ENCODE results near the gene PWWP2B. TPM values are rescaled to one million over a fixed set of nuclear protein-coding genes. Genes with fewer than 3 reads are reported as not detected.

The PWWP2B gene
- total and polyA plus RNA-seq, 10 donors, result 22.5 to 50.0 (median 28.0) TPM

DNA sequence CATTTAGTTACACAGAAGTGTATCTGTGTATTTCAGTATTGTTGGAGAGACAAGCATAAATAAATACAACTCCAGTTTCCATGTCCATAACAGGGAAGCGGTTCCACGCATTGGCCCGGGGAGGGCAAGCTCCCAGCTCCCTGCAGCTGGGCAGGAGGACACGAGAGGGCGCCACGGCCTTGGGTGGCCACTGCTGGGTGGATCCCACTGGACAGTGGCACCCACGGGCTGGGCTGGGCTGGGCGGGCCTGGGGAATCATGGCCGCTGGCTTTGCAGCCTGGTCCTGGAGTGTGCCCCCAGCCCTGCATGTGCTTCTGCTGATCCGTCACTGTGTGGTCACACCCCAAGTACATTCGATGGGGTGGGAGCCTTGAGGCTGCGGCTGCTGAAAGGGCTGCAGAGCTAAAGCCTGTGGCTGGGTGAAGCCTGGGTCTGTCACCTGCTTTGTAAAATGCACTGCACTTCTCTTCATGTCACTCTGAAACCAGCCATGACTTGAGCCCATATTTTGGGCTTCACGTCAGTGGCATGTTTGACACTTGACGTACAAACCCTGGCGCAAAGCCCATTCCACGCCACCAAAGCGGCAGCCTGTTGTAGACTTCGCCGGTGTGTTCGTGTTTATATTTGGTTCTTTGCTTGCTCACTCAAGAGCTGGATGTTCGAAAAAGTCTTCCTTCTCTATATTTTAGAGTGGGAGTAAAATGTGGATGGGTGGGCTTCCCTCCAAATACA, 37.5 kb upstream of the PWWP2B start:
- WGBS, 5 donors, result 73 to 81% (median 75%) methylated on average over 16 to 21 of the region's 21 CpGs
- TF ChIP-seq, protein P1, sequence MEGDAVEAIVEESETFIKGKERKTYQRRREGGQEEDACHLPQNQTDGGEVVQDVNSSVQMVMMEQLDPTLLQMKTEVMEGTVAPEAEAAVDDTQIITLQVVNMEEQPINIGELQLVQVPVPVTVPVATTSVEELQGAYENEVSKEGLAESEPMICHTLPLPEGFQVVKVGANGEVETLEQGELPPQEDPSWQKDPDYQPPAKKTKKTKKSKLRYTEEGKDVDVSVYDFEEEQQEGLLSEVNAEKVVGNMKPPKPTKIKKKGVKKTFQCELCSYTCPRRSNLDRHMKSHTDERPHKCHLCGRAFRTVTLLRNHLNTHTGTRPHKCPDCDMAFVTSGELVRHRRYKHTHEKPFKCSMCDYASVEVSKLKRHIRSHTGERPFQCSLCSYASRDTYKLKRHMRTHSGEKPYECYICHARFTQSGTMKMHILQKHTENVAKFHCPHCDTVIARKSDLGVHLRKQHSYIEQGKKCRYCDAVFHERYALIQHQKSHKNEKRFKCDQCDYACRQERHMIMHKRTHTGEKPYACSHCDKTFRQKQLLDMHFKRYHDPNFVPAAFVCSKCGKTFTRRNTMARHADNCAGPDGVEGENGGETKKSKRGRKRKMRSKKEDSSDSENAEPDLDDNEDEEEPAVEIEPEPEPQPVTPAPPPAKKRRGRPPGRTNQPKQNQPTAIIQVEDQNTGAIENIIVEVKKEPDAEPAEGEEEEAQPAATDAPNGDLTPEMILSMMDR (IDR thresholded peaks at IDR 0.05 in 8 of 11, conservative IDR thresholded peaks at IDR 0.05 in 3 of 11), result peak in 8 of 11 experiments; percentile 28 to 63 (median 42)
- TF ChIP-seq POLR2A (IDR thresholded peaks at IDR 0.05), result no peak
- peak in 1 of 3 donors; percentile 52 for TF ChIP-seq POLR2AphosphoS5 (IDR thresholded peaks at IDR 0.05)
- H3K36me3 ChIP-seq, result peaks cover 0 to 57% (median 2%) of the 10 kb centered on the region in 6 donors
- H3K9me3 ChIP-seq, result no peaks in the 10 kb centered on the region
- DNase-seq, result peak; percentile 80
- no peak overlapping the region for H3K27ac ChIP-seq
- H3K27me3 ChIP-seq (replicated peaks in 1 of 7), result no peaks in the 10 kb centered on the region
- intact Hi-C loops (cut with DNase I; ENCODE audit: low total_unique reads), result no loop called here
- H3K4me1 ChIP-seq, result peaks cover 0 to 27% (median 6%) of the 10 kb centered on the region in 6 donors
- H3K4me3 ChIP-seq, result no peak overlapping the region

- Histone ChIP-seq H3K27me3 (replicated peaks in 1 of 7) (no peaks in the 10 kb centered on the region), H3K27ac (no peak overlapping the region), H3K9me3 (no peaks in the 10 kb centered on the region), H3K4me1 (peaks cover 0 to 22% (median 5%) of the 10 kb centered on the region in 6 donors), H3K36me3 (peaks cover 0 to 52% (median 3%) of the 10 kb centered on the region in 6 donors), H3K4me3 (no peak overlapping the region)
- no peak for TF ChIP-seq POLR2A (IDR thresholded peaks at IDR 0.05)
- TF ChIP-seq POLR2AphosphoS5 (IDR thresholded peaks at IDR 0.05), result peak in 1 of 3 donors; percentile 21
- TF ChIP-seq, protein P1 (IDR thresholded peaks at IDR 0.05 in 8 of 11, conservative IDR thresholded peaks at IDR 0.05 in 3 of 11), result peak in 10 of 11 experiments; percentile 12 to 74 (median 56)
- 71 to 80% (median 74%) methylated on average over 17 to 22 of the region's 22 CpGs for WGBS, 5 donors
- DNase-seq, result peak; percentile 82
- intact Hi-C loops (cut with DNase I; ENCODE audit: low total_unique reads), result no loop called here
Observed at GRCh38 chr10:132360766-132361447, 36.1 kb upstream of the PWWP2B start.

DNA sequence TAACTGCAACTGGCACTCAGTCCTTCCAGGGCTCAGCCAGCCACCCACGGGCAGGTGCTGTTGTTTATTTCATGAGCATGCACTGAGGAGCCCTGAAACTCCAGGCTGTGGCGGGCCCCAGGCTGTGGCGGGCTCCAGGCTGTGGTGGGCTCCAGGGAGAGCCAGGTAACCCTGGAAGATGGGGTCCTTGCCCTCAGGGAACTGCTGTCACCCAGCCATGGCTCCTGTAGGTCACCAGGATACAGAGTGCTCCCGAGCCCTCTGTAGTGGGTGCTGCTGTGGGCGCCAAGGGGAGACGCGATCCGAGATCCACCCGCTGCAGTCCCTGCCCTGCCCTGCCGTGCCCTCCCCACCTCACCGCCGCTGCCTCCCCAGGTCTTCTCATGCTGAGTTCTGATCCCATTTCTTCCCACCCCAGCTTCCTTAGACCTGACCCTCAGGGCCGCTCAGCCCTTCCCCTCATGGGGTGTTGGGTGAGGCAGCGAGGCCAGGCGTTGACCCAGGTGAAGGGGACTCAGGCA, 35.4 kb upstream of the PWWP2B start:
- H3K4me3 ChIP-seq, result no peak overlapping the region
- intact Hi-C loops (cut with DNase I; ENCODE audit: low total_unique reads), result no loop called here
- WGBS, 5 donors, result 88 to 97% (median 96%) methylated on average over 13 to 15 of the region's 15 CpGs
- H3K4me1 ChIP-seq, result peaks cover 0 to 20% (median 9%) of the 10 kb centered on the region in 6 donors
- no peaks in the 10 kb centered on the region for H3K9me3 ChIP-seq
- no peak overlapping the region for H3K27ac ChIP-seq
- H3K36me3 ChIP-seq, result peaks cover 0 to 54% (median 7%) of the 10 kb centered on the region in 6 donors
- TF ChIP-seq POLR2A (IDR thresholded peaks at IDR 0.05) (no peak), POLR2AphosphoS5 (IDR thresholded peaks at IDR 0.05) (no peak)
- TF ChIP-seq, protein P1 (IDR thresholded peaks at IDR 0.05 in 8 of 11, conservative IDR thresholded peaks at IDR 0.05 in 3 of 11), result no peak
- H3K27me3 ChIP-seq (replicated peaks in 1 of 7), result no peaks in the 10 kb centered on the region
- peak; percentile 76 for DNase-seq
